NOMO-1 treated with DMSO at 0.1 percent for 48 hours (cell line): ENCODE measurements around the gene DUSP7.

Source experiments
- DNase-seq: peaks from one replicate; lab custom pipeline; 2025; ENCODE audit not compliant: unreplicated experiment; lab: John Stamatoyannopoulos, UW

The DUSP7 gene

GRCh38 chr3:52029535-52029934 lies 26.8 kb downstream of the DUSP7 start:
- DNase-seq = no peak

GRCh38 chr3:52029053-52029452 lies 27.3 kb downstream of the DUSP7 start:
- DNase-seq = no peak

GRCh38 chr3:52028572-52028971 lies 27.8 kb downstream of the DUSP7 start:
- no peak for DNase-seq

- DNase-seq = no peak
Observed at GRCh38 chr3:52026041-52026440, 30.3 kb downstream of the DUSP7 start.

GRCh38 chr3:52025453-52025852 lies 30.9 kb downstream of the DUSP7 start:
- no peak for DNase-seq

GRCh38 chr3:52024765-52025452 lies 31.5 kb downstream of the DUSP7 start:
- DNase-seq = no peak

GRCh38 chr3:52023860-52024764 lies 32.3 kb downstream of the DUSP7 start:
- no peak for DNase-seq

- no peak for DNase-seq
Observed at GRCh38 chr3:52023101-52023770, 33.1 kb downstream of the DUSP7 start.

GRCh38 chr3:52022323-52023100 lies 33.9 kb downstream of the DUSP7 start:
- DNase-seq = no peak

GRCh38 chr3:52021489-52022268 lies 34.7 kb downstream of the DUSP7 start:
- DNase-seq = no peak

- DNase-seq = no peak
Observed at GRCh38 chr3:52020796-52021195, 35.6 kb downstream of the DUSP7 start.

- DNase-seq = no peak
Observed at GRCh38 chr3:52019352-52020080, 36.9 kb downstream of the DUSP7 start.

GRCh38 chr3:52018319-52019000 lies 37.9 kb downstream of the DUSP7 start:
- DNase-seq = no peak

GRCh38 chr3:52017586-52017985 lies 38.8 kb downstream of the DUSP7 start:
- DNase-seq = no peak

GRCh38 chr3:52015438-52016228 lies 40.7 kb downstream of the DUSP7 start:
- no peak for DNase-seq

- DNase-seq = no peak
Observed at GRCh38 chr3:52014613-52015012, 41.8 kb downstream of the DUSP7 start.

- no peak for DNase-seq
Observed at GRCh38 chr3:52013802-52014598, 42.4 kb downstream of the DUSP7 start.
